Glomerular visceral epithelial cell (primary cell): ENCODE results near the gene MRPS25.
A peak's percentile ranks its signal among the peaks of the same experiment; 100 is the strongest.

Source experiments
- DNase-seq: peaks from one replicate; pipeline ENCODE4 v3.0.0-alpha.2; 2016; ENCODE audit errors: extremely low spot score

MRPS25 gene

DNA sequence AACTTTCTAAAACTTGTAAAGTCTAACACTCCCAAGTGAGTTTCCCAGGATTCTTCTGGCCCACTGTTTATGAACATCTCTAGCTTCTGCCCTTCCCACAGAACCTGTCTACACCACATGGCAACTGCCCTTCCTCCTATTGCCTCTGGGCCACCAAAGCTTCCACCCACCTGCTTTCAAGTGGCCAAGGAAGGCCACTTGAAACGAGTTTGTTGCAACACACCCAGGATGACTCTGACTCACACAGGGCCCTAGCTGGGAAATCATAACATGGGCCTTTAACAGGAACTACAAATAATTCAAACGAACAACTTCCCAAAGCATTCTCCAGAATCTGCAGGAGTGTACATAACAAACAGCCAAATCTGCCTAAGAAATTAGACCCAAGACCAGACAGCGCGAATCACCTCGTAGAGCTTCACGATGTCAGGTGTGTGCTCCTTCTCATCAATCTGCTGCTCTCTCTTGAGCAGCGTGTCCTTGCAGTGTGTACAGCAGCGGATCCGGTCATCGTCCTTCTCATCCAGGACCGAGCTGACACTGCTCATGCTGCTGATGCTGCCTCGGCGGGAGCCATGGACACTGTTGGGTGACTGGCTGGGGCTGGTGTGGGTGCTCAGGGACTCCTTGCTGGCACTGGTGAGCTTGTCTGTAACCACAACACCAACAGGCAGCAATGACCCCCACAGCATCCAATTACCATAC is 17.0 kb upstream of the MRPS25 start:
- DNase-seq, result no peak

DNA sequence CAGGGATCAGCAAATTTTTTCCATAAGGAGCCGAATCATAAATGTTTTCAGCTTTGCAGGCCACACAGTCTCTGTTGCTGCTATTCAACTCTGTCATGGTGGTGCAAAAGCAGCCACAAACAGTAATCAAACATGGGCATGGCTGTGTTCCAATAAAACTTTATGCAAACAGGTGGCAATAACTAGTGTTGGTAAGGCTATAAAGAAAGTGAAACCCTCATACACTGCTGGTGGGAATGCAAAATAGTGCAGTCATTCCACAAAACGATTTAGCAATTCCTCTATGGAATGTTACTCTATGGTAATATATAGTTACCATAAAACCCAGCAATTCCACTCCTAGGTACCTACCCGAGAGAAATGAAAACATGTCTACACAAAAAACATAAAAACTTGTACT is 14.0 kb upstream of the MRPS25 start:
- no peak for DNase-seq

GRCh38 chr3:15074500-15074899 is 9.4 kb upstream of the MRPS25 start:
- no peak for DNase-seq

GRCh38 chr3:15071699-15072098 is 6.6 kb upstream of the MRPS25 start:
- no peak for DNase-seq

- DNase-seq, result no peak
These were observed 4.3 kb upstream of the MRPS25 start for GRCh38 chr3:15069441-15069840.

DNA sequence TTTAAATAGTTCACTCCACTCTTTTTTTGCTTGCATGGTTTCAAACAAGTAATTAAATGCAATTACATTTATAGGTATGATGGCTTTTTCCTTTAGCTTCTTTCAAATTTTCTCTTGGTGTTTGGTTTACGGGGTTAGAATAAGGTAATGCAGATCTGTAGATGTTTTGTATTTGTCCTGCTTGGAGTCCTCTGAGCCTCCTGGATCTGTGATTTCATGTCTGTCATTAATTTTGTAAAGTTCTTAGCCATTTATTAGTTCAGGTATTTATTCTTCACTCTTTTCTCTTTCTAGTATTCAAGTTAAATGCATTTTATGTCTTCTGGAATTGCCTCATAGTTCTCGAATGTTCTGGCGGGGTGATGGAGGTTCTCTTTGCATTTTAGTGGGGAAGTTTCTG is 1.4 kb upstream of the MRPS25 start:
- no peak for DNase-seq

DNA sequence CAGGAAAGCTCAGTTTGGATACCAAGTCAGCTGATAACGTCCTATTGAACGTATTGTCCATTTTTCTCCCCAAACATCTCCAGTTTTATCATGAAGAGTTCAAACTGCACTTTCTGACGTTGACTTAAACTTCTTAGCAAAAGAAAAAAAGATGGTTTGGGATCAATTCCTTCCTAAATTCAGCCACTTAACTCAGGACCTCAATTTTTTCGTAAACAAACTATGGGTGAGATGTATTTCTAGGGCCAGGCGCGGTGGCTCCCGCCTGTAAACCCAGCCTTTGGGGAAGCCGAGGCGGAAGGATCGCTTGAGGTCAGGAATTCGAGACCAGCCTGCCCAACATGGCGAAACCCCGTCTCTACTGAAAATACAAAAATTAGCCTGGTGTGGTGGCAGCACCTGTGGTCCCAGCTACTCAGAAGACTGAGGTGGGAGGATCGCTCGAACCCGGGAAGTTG is 464 bp upstream of the MRPS25 start:
- DNase-seq, result no peak

- peak; percentile 28 for DNase-seq
These were observed 748 bp downstream of the MRPS25 start for GRCh38 chr3:15064299-15064834.

DNA sequence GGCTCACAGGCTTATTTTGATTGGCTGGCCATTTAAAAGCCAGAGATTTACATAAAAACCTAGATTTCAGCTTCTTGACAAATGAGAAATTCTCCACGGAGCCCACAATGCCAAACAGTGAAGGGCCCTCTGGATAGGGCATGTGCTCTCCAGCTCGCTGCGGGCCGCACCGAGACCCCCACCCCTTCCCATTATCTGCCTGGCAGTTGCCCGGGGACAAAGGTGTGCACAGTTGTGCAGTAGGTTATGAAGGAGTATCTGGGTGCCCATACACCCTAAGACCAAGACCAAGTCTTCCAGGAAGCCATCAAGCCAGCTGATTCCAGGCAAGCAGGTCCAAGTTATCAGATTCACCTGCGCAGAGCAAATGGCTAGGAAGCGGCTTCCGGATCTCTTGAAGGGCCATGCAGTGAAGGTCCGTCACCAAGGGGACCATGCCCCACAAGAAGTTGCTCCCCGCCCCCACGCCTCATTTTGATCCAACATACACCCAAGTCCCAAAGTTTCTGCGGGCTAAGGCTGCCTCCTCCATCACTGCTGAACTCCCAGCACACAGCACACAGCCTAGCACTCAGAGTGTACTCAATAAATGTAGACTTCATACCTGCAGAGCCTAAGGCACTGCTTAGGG is 1.3 kb downstream of the MRPS25 start:
- DNase-seq, result no peak

- no peak for DNase-seq
These were observed 1.9 kb downstream of the MRPS25 start for GRCh38 chr3:15063238-15063637.

DNA sequence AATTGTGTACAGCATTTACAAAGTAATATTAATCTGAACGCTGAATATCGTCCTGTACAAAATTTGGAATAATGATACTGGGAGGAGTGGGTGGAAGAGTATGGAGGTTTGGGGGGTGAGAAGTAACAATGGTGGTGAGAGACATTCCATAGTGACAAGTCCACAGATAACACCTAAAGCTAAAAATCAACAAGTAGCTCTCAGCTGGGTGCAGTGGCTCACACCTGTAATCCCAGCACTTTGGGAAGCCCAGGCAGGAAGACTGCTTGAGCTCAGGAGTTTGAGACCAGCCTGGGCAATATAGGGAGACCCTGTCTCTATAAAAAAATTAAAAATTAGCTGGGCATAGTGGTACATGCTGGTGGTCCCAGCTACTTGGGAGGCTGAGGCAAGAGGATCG is 5.1 kb downstream of the MRPS25 start:
- no peak for DNase-seq

GRCh38 chr3:15056676-15057404 is 8.3 kb downstream of the MRPS25 start:
- no peak for DNase-seq

- no peak for DNase-seq
These were observed 10.0 kb downstream of the MRPS25 start for GRCh38 chr3:15055019-15055557.

DNA sequence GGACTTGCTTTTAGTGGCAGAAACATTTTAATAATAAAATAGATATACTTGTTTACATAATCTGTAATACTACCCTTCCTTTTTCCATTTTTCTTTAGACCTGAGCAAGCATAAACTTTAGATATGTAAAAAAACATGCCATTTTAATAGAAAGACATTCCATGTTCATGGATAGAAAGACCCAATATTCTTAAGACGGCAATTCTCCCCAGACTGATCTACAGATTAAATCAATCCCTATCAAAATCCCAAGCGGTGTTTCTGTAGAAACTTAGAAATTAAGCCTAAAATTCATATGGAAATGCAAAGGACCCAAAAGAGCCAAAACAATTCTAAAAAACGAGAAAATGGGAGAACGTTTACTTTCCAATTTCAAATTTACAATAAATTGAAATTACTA is 11.6 kb downstream of the MRPS25 start:
- DNase-seq, result no peak

DNA sequence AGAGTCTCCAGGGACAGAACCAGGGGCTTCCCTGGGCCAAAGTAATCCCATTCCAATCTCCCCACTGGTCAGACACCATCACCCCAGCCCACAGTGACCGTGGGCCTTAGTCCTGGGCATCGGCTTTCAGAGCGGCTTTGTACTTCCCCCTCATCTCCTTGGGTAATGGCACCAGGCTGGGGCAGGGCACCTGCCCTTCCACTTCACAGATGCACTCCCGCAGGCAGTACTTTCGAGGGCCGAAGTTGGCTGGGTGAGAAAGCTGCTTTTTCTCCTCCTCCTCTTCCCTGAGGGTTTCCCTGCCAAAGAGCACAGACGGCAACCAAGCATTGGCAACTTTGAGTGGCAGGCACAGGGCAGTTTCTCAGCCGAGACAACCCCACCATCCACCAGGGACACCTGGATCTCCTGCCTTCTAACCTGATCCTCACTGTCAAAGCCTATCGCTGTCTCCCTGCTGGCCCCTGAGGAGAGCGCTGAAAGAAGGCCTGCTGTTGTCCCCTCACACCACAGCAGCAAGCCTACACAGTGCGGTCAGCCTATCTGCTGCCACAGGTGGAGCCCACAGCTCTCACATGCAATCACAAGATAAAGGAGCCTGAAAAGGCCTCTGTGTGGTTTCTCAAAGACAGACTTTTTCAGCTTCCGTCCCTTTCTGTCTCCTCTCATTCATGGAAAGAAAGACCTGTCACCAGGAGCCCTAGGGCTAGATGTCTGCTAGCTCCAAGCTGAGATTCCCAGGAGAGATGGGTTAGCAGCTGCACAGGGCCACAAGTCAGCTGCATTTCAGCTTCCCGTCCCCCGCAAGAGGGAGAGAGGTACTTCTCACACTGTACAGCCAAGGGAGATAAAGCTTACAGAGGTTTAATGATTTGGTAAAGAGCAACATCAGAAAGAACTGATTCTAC is 12.5 kb downstream of the MRPS25 start:
- no peak for DNase-seq

- DNase-seq, result peak; percentile 44
These were observed 13.6 kb downstream of the MRPS25 start for GRCh38 chr3:15051531-15051930.

DNA sequence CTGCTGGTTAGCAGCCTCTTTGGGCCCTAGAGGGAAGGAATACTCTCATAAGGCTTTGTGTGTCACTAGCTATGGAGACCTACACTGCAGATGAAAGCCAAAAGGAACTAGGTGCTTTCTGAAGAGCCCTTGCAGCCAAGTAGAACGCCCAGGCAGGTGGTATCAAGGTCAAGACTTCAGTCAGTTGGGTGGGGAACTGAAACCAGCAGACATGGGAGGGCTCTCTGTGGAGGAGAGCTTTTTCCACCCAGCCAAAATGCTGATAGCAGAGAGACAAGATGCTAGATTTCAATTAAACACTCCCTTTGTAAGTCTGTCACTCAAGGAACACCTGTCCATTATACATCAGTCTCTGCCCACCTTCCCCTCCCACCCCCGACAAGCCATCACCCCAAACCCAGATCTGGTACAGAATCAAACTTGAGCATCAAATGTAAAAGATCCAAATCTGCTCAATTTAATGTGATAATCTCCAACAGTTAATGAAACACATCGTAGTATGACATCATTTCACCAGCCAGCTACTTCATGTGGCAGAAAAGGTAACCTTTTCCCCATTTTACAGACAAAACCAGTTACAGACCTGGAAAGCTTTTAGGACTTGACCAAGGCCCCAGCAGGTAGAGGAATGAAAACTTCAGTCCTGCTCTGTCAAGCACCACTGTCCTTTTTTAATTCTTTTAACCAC is 14.6 kb downstream of the MRPS25 start:
- no peak for DNase-seq

DNA sequence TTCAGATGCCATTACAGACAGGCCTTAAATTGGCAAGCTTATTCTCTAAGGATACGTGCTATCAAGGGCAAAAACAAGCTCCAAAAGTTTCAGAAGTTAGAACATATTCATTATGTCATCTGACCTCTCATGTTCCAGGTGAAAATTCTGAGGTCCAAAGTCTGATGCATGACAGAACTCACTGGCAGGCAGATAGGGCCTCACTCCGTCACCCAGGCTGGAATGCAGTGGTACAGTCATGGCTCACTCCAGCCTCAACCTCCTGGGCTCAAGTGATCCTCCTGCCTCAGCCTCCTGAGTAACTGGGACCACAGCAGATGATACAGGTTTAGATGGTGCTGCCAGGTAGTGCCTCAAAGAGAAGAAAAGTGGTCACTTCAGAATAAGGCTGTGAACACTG is 15.5 kb downstream of the MRPS25 start:
- no peak for DNase-seq

- DNase-seq, result no peak
These were observed 19.4 kb downstream of the MRPS25 start for GRCh38 chr3:15045667-15046066.

GRCh38 chr3:15044326-15044725 is 20.8 kb downstream of the MRPS25 start:
- DNase-seq, result no peak
